GM19099 (cell line): Measurements from ENCODE around the gene MDK.

Source experiments
- POLR2A ChIP-seq: IDR thresholded peaks from 3 replicates; pipeline ENCODE4 v1.6.1; 2011; ENCODE audit warnings: low read depth; ENCODE audit not compliant: insufficient read length; ENCODE audit errors: extremely low read depth

MDK gene

GRCh38 chr11:46426233-46426991, 44.9 kb downstream of the MDK start:
- TF ChIP-seq POLR2A: no peak

- no peak for TF ChIP-seq POLR2A
These were observed 45.9 kb downstream of the MDK start for GRCh38 chr11:46427364-46427763.

GRCh38 chr11:46429717-46430116, 48.2 kb downstream of the MDK start:
- TF ChIP-seq POLR2A: no peak

- TF ChIP-seq POLR2A: no peak
These were observed 49.7 kb downstream of the MDK start for GRCh38 chr11:46431211-46431610.
